ENCODE measurements around the gene SV2C.
"Not testable (repeated sequence)": the region's sequence is repeated elsewhere in the genome, so short reads cannot be mapped to it uniquely, and the experiment has no call there.

Gene SV2C

GRCh38 chr5:76240336-76240735, 157.2 kb downstream of the SV2C start (continued):
- TF ChIP-seq TSHZ2 (CRISPR knock-in tag; IDR thresholded peaks at IDR 0.05) = no peak
- TF ChIP-seq TOX (CRISPR knock-in tag; IDR thresholded peaks at IDR 0.05; ENCODE audit: borderline replicate concordance) = no peak
- TF ChIP-seq POU6F1 (CRISPR knock-in tag; IDR thresholded peaks at IDR 0.05; ENCODE audit: borderline replicate concordance, low read depth) = no peak

GRCh38 chr5:76242155-76242554, 159.0 kb downstream of the SV2C start:
- ATAC-seq = not testable (repeated sequence)

- TF ChIP-seq CREB5 (CRISPR knock-in tag; IDR thresholded peaks at IDR 0.05; ENCODE audit: low read depth) (no peak), ZNF70 (CRISPR knock-in tag; IDR thresholded peaks at IDR 0.05) (no peak), POU6F1 (CRISPR knock-in tag; IDR thresholded peaks at IDR 0.05; ENCODE audit: borderline replicate concordance, low read depth) (no peak), PATZ1 (CRISPR knock-in tag; IDR thresholded peaks at IDR 0.05; ENCODE audit: borderline replicate concordance) (no peak), ZFP3 (CRISPR knock-in tag; IDR thresholded peaks at IDR 0.05) (no peak), ZFP30 (CRISPR knock-in tag; IDR thresholded peaks at IDR 0.05) (no peak), OSR1 (CRISPR knock-in tag; IDR thresholded peaks at IDR 0.05) (no peak), TOX (CRISPR knock-in tag; IDR thresholded peaks at IDR 0.05; ENCODE audit: borderline replicate concordance) (no peak), ZNF8 (CRISPR knock-in tag; IDR thresholded peaks at IDR 0.05) (no peak), PPARA (CRISPR knock-in tag; IDR thresholded peaks at IDR 0.05; ENCODE audit: borderline replicate concordance) (no peak), TCF4 (CRISPR knock-in tag; IDR thresholded peaks at IDR 0.05; ENCODE audit: borderline replicate concordance) (no peak), ESRRG (CRISPR knock-in tag; IDR thresholded peaks at IDR 0.05) (no peak), TSHZ2 (CRISPR knock-in tag; IDR thresholded peaks at IDR 0.05) (no peak), CSRNP3 (CRISPR knock-in tag; IDR thresholded peaks at IDR 0.05) (no peak), ISL1 (CRISPR knock-in tag; IDR thresholded peaks at IDR 0.05) (no peak), CSDC2 (CRISPR knock-in tag; IDR thresholded peaks at IDR 0.05) (no peak)
- ATAC-seq = no peak
These were observed 162.4 kb downstream of the SV2C start for GRCh38 chr5:76245590-76245989.

All from SK-N-SH treated with all-trans-retinoic acid at 6 μM for 48 hours (cell line).